GM18867 (cell line): ENCODE data around the gene TET3.
"Not testable (repeated sequence)": the region's sequence is repeated elsewhere in the genome, so short reads cannot be mapped to it uniquely, and the experiment has no call there.

ENCODE experiments used
- ATAC-seq: cut with Tn5 transposase; IDR thresholded peaks from one replicate; pipeline ENCODE4 v1.9.1; 2021; ENCODE audit warnings: mild to moderate bottlenecking, moderate library complexity; ENCODE audit not compliant: unreplicated experiment

TET3 gene

DNA sequence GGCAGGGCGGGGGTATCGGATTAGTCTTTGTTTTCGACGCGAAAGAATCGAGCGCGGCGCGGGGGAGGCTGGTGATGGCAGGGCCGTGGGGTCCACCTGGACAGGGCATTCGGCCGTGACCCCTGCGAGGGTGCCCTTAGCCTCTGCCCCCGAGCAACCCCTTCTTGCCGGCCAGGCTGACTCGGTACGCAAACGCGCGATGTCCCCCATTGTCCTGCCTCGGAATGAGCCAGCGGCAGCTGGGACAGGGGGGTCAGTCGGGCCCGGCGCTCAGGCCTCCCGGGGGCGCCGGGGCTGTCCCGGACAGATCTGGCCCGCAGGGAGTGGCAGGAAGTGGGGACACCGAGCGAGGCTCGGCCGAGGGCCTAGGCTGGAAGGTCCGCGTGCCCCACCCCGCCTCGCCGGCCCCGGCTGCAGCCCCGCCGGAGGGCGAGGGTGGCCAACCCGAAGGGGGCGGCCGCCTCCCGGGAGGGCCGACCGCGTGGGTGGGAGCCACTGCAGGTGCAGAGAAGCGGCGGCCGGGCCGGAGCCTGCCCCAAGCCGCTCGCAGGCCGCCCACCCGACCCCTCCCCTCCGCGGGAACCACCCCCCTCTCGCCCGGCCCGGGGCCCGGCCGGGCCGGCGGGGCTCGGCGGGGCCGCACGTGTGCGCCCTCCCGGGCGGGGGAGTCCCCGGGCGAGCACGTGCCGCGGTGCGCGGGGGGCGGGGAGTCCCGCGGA lies at the start of gene TET3:
Gene TET3 (plus strand): TSS at position 708 of the 719 bp plus-strand sequence. CDS start 1,494 bp downstream, outside the sequence.
- peak; percentile 50 for ATAC-seq

DNA sequence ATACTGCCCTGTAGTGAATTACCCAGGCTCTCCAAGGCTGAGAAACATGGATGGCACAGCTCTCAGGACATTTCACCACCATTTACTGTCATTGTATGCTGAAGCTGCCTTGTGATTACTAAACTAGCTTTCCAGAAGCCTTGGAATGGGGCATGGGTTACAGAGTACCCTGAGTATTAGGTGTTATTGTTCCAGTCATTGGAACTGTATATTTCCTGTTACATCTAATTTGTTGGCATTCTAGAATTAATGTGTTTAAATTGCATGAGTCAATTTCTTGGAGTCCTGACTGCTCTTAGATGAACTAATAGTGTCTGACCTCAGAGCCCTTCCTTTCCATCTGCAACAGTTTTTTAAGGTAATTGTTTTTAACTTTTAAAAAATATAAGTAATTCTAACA lies 49.1 kb upstream of the TET3 start:
- ATAC-seq: no peak

DNA sequence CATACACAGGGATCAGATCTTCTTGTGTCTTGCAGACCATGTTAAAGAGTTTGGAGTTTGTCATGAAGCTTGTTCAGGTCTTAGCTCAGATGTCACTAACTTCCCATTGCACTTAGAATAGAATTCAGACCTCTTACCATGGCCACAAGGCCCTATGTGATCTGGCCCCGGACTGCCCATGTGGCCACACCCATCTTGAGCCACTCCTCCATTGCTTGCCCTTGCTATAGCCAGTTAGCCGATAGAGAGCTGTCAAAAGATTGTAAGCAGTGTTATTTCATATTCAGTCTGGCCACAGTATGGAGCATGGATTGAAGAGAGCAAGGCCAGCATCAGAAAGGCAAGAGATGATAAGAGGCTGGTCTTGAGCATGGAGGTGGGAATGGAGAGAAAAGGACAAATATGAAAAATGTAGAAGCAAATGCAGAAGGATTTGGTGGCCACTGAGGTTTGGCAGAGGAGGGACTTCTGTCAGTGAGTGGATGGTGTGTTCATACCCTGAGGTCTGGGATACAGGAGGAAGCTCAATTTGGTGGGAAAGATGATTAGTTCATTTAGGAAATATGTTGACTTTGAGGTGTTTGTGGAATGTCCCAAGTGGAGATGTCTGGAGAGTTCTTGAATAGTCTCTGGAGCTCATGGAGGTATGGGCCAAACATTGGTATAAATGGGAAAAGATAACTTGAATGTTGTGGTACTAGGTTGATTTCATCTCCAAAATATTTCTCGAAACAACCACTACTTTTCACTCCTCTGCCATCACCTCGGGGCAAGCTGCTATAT lies 47.4 kb upstream of the TET3 start:
- no peak for ATAC-seq

DNA sequence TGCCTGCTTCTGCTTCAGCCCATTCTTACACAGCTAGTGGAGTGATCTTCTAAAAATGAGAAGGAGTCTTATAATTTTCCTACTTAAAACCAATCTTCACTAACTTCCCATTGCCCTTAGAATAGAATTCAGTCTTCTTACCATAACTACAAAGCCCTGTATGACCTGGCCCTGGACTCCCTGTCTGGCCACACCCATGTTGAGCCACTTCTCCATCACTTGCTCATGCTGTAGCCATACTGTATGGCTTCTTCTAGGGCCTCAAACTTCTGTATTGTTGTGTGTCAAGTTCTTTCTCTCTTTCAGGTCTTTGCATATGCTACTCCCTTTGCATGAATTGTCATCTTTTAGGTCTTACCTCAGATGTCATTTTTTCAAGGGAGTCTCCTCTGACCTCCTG lies 46.8 kb upstream of the TET3 start:
- no peak for ATAC-seq

DNA sequence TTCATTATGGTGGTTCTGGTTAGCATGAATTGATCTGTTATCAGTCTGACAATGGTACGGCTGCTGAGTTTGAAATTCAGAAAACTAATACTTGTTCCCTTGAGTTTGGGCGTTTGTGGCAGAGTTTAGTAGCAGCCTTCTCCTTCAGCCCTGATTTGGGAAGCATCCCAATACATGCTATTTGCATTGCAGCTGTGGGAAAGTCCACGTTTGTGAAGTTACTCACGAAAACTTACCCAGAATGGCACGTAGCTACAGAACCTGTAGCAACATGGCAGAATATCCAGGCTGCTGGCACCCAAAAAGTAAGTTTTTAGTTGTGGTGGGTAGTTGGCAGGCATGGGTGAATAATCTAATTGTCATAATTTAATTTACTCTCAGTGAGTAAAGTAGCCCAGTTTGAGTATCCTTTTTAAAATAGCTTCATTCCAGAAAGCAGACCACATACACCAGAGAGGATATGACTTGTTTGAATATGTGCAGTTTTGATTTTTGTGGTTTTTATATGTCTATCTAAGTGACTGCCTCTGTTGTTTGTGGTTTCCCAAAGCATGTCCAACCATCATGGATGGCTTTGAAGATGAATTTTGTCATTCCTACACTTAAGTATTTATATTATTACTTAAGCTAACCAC lies 45.9 kb upstream of the TET3 start:
- no peak for ATAC-seq

DNA sequence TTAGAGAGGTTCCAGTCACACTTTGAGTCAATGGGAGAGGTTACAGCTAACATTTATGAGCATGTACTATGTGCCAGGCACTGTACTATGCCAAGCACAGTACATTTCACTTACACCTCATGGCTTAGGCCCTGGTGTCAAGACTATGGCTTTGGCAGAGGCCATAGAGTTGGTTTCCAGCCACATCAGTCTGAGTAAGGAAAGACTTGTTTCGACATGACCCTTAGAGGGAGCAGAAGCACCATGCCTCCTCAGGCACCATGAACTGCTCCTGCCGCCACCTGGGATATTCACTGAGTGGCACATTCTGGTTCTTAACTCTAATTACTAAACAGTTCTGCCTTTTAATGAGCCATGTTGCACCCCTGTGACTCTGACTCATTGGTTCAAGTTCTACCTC lies 45.3 kb upstream of the TET3 start:
- no peak for ATAC-seq

DNA sequence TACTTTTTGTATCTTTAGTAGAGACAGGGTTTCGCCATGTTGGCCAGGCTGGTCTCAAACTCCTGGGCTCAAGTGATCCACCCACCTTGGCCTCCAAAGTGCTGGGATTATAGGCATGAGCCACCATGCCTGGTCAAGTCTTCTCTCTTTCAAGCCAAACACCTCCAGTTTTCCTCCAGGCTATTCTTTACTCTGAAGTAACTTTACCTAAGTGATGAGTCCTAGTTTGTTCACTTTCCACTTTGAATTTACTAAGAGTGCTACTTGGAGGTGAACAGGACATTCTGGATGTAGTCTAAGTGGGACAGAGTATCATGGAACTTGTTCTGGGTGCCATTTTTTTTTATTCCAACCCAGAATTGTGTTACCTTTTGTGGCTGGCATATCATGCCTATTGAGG lies 44.6 kb upstream of the TET3 start:
- ATAC-seq: not testable (repeated sequence)

DNA sequence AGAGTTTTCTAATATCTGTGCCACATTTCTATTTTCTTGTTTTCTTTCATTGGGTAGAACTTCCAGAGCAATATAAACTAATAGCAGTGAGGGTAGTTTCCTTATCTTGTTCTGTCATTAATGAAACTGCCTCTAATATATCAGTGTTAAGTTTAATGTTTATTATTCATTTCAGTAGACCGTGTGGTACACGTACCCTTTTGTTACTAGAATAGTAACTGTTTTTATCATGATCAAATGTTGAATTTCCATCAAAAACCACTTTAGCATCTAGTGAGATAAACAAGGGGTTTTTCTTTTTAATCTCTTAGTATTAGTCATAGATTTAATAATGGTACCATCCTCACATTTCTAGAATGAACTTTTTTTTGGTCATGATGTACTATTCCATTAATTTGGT lies 42.0 kb upstream of the TET3 start:
- no peak for ATAC-seq

DNA sequence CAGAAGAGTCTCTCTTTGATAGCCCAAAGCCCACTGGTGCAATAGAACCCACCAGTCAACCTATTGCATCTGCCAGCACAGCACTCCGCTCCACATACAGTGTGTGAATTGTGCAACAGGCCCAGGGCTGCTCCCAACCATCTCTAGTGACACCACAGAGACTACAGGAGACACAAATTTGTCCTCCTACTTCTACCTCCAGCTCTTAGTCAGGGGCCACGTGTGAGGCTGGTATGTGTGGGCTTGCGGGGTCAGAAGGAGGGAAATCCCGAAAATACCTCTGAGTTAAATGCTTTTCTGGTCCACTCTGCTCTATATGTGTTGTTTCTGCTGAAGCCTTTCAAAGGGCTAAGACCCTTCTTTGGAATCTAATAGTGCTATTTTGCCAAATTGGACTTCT lies 40.0 kb upstream of the TET3 start:
- no peak for ATAC-seq

DNA sequence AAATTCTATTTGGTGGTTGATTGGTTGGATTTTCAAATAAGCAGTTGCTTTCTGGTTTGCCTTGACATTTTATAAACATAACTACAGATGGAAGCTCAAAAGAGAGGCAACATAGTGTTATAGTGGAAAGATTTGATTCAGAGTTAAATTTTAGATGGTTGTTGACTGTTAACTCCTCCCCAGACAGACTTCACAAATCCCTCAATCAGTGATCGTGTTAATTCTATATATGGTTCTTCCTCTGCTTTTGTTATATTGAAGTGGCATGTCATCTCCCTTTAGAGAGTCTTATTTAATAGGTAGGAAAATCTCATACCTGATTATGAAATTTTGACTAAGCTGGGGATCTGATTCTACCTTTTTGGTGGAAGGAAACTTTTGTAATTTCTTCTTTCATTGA lies 38.5 kb upstream of the TET3 start:
- ATAC-seq: no peak

DNA sequence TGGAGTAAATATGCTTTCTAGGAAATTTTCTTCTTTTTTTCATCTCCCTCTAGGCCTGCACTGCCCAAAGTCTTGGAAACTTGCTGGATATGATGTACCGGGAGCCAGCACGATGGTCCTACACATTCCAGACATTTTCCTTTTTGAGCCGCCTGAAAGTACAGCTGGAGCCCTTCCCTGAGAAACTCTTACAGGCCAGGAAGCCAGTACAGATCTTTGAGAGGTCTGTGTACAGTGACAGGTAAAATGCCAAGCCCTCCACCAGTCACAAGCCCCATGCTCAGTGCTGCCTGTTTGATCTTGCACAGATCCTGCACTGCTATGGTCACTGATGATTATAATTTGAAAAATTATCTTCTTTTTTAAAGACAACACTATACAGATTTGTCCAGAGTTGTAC lies 38.0 kb upstream of the TET3 start:
- ATAC-seq: no peak

DNA sequence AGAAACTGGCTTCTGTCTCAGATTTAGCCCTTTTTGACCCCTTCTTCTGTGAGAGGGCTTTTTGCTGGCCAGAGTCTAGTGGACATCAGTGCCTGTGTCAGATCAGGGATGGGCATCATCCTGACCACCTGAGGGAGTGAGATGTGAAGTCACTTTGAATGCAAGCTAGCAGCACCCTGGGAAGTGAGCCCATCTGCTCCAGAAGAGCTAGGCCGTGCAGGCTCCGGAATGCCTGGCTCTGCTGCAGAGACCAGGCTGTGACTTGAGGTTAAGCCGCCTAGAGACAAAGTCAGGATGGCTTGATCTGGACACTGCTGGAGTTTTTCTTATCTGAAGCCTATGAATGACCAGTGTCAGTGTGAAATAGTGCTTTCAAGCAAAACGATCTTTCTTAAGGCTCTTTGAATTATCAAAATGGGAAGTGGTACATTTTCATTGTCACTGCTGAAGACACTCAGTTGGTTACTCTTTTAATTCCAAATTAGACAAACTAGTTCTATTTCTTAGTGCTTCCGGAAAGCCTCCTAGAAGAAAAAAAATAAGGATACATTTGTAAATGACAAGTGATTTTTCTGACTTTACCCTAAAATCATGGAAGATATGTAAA lies 37.2 kb upstream of the TET3 start:
- no peak for ATAC-seq

DNA sequence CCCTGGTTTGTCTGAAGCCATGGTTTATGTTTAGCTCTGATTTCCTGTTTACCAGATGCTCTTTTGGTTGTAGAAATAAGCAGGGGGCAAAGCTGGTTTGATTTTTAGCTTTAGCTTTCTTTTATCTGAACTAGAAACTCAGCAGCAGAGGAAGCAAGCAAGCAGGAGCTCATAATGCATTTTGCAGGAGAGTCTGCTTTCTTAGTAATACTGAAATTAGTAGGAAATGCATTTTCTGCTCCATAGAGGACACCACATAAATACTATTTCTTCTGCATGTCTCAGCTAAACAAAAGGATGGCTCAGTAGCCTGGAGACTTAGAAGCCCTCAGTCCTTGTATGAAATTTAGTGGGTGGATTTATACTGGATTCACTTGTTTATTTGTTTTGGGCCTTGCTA lies 34.9 kb upstream of the TET3 start:
- no peak for ATAC-seq

DNA sequence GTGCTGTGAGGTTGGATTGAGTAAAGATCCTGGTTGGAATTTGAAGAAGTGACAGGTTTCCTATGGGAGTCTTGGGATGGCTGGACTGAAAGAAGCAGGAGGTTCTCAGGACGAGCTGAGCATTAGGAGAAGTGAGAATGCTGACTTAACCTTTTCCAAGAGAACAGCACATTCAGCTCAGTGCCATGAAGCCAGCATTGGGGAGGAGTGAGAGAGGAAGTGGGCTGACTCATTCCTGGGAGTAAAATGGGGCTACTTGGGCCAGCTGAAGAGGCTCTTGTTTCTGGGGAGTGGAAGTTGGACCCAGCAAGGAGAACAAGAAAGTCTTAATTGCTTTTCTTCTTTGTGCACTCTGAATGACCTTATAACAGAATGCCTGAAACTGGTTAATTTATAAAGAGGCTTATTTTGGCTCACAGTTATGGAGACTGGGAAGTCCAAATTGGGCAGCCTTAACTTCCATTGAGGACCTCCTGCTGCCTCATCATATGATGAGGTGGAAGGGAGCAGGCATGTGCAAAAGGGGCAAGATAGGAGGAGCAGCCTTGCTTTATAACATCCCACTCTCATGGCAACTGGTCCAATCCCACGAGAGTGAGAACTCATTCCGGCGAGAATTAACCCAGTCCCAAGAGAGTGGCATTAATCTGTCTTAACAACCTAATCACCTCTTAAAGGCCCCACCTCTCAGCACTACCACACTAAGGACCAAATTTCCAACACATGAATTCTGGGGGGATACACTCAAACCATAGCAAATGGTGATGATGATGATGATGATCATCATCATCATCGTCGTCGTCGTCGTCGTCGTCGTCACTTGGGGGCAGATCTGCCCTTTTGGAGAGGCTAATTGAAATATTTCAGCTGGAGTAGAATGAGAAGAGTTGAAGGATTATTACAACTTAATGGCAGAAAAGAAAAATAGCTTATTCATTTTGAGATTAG lies 31.9 kb upstream of the TET3 start:
- no peak for ATAC-seq

DNA sequence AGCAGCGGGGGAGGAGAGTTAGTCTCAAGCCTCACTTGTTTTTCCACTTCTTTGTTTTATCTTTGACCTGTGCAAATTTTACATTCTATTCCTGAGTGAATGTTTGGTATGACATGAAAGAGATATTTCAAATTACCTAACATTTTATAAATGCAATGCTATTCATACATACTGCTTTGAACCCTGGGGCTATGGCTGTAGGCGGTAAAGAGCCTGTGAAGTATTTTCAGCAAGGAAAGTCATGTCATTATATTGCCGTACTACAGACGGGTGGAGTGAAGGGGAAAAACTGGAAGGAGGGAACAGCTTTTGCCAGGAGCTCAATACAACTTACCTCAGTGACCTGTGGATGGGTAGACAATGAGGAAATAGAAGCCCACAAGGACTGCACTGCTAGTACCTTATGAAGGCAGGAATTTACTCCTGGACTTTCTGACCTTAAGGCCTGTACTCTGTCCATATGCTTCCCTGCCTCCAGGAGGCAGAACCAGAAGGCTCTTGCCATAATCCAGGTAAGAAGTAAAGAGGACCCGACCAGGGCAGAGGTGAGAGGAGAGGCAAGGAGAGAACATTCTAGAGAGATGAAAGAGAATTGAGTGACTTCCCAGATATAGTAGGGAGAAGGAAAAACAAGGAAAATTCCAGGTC lies 28.4 kb upstream of the TET3 start:
- no peak for ATAC-seq

DNA sequence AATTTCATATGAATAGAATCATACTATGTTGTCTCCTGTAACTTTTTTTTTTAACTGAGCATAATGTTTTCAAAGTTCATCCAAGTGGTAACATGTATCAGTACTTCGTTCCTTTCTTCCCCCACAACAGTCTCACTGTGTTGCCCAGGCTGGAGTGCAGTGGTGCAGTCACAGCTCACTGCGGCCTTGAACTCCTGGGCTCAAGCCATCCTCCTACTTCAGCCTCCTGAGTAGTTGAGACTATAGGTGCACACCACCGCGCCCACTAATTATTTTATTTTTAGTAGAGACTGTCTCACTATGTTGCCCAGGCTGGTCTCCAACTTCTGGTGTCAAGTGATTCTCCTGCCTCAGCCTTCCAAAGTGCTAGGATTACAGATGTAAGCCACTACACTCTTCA lies 23.4 kb upstream of the TET3 start:
- ATAC-seq: no peak

DNA sequence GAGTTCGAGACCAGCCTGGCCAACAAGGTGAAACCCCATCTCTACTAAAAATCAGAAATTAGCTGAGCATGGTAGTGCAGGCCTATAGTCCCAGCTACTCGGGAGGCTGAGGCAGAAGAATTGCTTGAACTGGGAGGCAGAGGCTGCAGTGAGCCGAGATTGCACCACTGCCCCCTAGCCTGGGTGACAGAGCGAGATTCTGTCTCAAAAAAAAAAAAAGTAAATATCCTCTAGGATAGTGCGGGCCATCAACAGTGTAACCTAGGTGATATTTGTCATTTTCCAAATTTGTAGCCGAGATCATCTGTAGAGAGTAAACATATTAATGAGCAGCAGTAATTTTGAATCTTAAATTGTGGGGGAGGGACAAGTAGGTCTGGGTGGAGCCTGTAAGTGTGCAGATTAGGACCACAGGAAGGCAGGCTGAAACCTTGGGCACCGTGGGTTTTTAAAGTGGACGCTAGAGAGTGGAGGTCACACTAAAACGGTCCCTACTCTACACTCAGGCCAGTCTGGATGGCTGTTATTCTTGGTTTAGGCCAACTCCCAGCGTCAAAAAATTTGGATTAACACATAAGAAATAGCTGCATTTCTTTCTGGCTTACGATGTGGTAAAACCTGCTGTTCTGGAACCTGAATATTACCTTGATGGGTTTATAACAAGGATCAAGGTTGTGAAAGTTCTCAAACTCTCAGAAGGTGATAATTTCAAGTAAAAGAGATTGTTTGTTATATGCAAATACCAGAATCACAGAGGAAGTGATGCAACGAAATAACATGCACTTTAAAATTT lies 22.7 kb upstream of the TET3 start:
- ATAC-seq: no peak

DNA sequence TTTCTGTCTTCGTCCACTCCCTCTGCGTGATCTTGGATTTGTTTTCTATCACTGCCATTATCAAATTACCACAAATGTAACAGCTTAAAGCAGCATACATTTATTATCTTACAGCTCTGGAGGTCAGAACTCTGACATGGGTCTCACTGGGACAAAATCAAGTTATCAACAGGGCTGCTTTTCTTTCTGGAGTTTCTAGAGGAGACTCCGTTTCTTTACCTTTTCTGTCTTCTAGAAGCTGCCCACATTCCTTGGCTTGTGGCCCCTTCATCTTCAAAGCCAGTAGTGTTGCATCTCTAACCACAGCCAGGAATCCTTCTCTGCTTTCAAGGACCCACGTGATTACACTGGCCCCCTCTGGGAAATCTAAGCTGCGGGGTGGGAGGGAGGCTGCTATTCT lies 21.9 kb upstream of the TET3 start:
- ATAC-seq: no peak
